MCF 10A (cell line): ENCODE data around the gene ZMIZ1. TPM values are rescaled to one million over a fixed set of nuclear protein-coding genes. Genes with fewer than 3 reads are reported as not detected.

Source experiments
- BruUV-seq: library from RNA; stranded (reverse); fragments of 400-500 nt; replicated peaks from 2 replicates; lab custom pipeline; 2021; lab: Mats Ljungman, UMichigan
- CTCF ChIA-PET: fragments of 300-600 bp; sonication (Branson Sonifier 250); formaldehyde crosslinking; extraction: SDS; loops from one replicate; lab custom pipeline; 2021; ENCODE audit warnings: antibody characterized with exemption, inconsistent platforms; lab: Yijun Ruan, JAX
- POLR2A ChIA-PET: fragments of 300-600, 350-650 bp; sonication (Branson Sonifier 250); formaldehyde crosslinking; extraction: SDS; loops from one replicate; lab custom pipeline; 2020; ENCODE audit warnings: antibody characterized with exemption, inconsistent platforms; lab: Yijun Ruan, JAX
- DNase-seq: peaks from one replicate; pipeline ENCODE4 v3.0.0-alpha.2; 2018; ENCODE audit not compliant: unreplicated experiment
- H3K27ac Mint-ChIP-seq: one replicate; pipeline ENCODE4 v1.8.0; 2022; ENCODE audit warnings: mild to moderate bottlenecking, low read depth, mixed read lengths; ENCODE audit not compliant: unreplicated experiment
- H3K27me3 Mint-ChIP-seq: one replicate; pipeline ENCODE4 v1.8.0; 2022; ENCODE audit warnings: mixed read lengths; ENCODE audit not compliant: insufficient read depth, unreplicated experiment
- H3K36me3 Mint-ChIP-seq: one replicate; pipeline ENCODE4 v1.8.0; 2022; ENCODE audit warnings: mild to moderate bottlenecking, moderate library complexity, mixed read lengths; ENCODE audit not compliant: insufficient read depth, unreplicated experiment
- H3K4me1 Mint-ChIP-seq: one replicate; pipeline ENCODE4 v1.8.0; 2022; ENCODE audit warnings: mixed read lengths; ENCODE audit not compliant: insufficient read depth, unreplicated experiment
- H3K4me3 Mint-ChIP-seq: one replicate; pipeline ENCODE4 v1.8.0; 2022; ENCODE audit warnings: mild to moderate bottlenecking, moderate library complexity, mixed read lengths; ENCODE audit not compliant: unreplicated experiment
- H3K9me3 Mint-ChIP-seq: one replicate; pipeline ENCODE4 v1.8.0; 2022; ENCODE audit warnings: mixed read lengths; ENCODE audit not compliant: unreplicated experiment
- CTCF ChIP-seq: fragments of 200-600 bp; IDR thresholded peaks from one replicate; pipeline ENCODE4 v1.8.0; 2022; ENCODE audit warnings: antibody characterized with exemption, mild to moderate bottlenecking; ENCODE audit not compliant: unreplicated experiment
- intact Hi-C: fragments of 100-400 bp; cut with micrococcal nuclease; formaldehyde crosslinking; loops from 2 replicates; pipeline ENCODE4 v1.14.1; 2022
- total RNA-seq: library from RNA; stranded (reverse); gene quantifications from 2 replicates; pipeline ENCODE4 v1.2.3, GENCODE V29; 2022

ZMIZ1 gene
- total RNA-seq, 1 experiment from 2014 or later, result 15.5 TPM

- H3K27me3 Mint-ChIP-seq, result no peaks in the 10 kb centered on the region
- peaks cover 6% of the 10 kb centered on the region for H3K36me3 Mint-ChIP-seq
- H3K9me3 Mint-ChIP-seq, result no peaks in the 10 kb centered on the region
- H3K27ac Mint-ChIP-seq, result no peak overlapping the region
- ChIA-PET CTCF (interaction anchor here (1.0 to 2.2 kb wide), 2 partner anchors 10 to 99 kb away, joined by 3 to 6 read pairs; no protein-coding TSS in a partner anchor), POLR2A (interaction anchor here (0.6 to 8.2 kb wide), 4 partner anchors 12 to 139 kb away, joined by 3 to 122 read pairs (median 4); no protein-coding TSS in a partner anchor)
- intact Hi-C loops, result loop anchor here (5.0 kb wide), 2 partner anchors 38 to 53 kb away; no protein-coding TSS in a partner anchor
- H3K4me1 Mint-ChIP-seq, result peaks cover 14% of the 10 kb centered on the region
- BruUV-seq, result no TSS peak
- TF ChIP-seq CTCF, result no peak
- H3K4me3 Mint-ChIP-seq, result no peak overlapping the region
- no peak for DNase-seq
Measured at GRCh38 chr10:79073784-79074432, 5.1 kb downstream of the ZMIZ1 start.

GRCh38 chr10:79074732-79075131 is 6.0 kb downstream of the ZMIZ1 start:
- intact Hi-C loops, result loop anchor here (5.0 kb wide), 2 partner anchors 38 to 53 kb away; no protein-coding TSS in a partner anchor
- no peak for DNase-seq
- Mint-ChIP-seq H3K4me1 (peaks cover 21% of the 10 kb centered on the region), H3K27me3 (no peaks in the 10 kb centered on the region), H3K4me3 (no peak overlapping the region), H3K36me3 (peaks cover 6% of the 10 kb centered on the region), H3K9me3 (no peaks in the 10 kb centered on the region), H3K27ac (no peak overlapping the region)
- no peak for TF ChIP-seq CTCF
- BruUV-seq, result no TSS peak
- ChIA-PET POLR2A (interaction anchor here (0.9 to 8.2 kb wide), 4 partner anchors 8 to 120 kb away, joined by 3 to 122 read pairs (median 5); no protein-coding TSS in a partner anchor), CTCF (interaction anchor here (0.8 to 2.2 kb wide), 4 partner anchors 9 to 127 kb away, joined by 3 to 6 read pairs (median 4); no protein-coding TSS in a partner anchor)

- BruUV-seq, result no TSS peak
- CTCF ChIA-PET, result interaction anchor here (0.6 to 2.2 kb wide), 4 partner anchors 22 to 128 kb away, joined by 3 to 6 read pairs (median 4); no protein-coding TSS in a partner anchor
- Mint-ChIP-seq H3K36me3 (peaks cover 6% of the 10 kb centered on the region), H3K9me3 (no peaks in the 10 kb centered on the region), H3K27ac (no peak overlapping the region), H3K4me3 (no peak overlapping the region), H3K27me3 (no peaks in the 10 kb centered on the region), H3K4me1 (peaks cover 25% of the 10 kb centered on the region)
- TF ChIP-seq CTCF, result no peak
- intact Hi-C loops, result no loop called here
- no peak for DNase-seq
- POLR2A ChIA-PET, result interaction anchor here (1.4 to 8.2 kb wide), 3 partner anchors 9 to 119 kb away, joined by 3 to 122 read pairs (median 6); no protein-coding TSS in a partner anchor
Measured at GRCh38 chr10:79075418-79075817, 6.7 kb downstream of the ZMIZ1 start.

GRCh38 chr10:79077488-79078173 is 8.9 kb downstream of the ZMIZ1 start:
- TF ChIP-seq CTCF, result no peak
- peaks cover 36% of the 10 kb centered on the region for H3K4me1 Mint-ChIP-seq
- ChIA-PET POLR2A (no interaction called here), CTCF (interaction anchor here (1.1 to 1.2 kb wide), 2 partner anchors 120 to 1031 kb away, joined by 3 to 5 read pairs; no protein-coding TSS in a partner anchor)
- no peak overlapping the region for H3K4me3 Mint-ChIP-seq
- H3K27ac Mint-ChIP-seq, result no peak overlapping the region
- no TSS peak for BruUV-seq
- no peaks in the 10 kb centered on the region for H3K27me3 Mint-ChIP-seq
- peaks cover 6% of the 10 kb centered on the region for H3K36me3 Mint-ChIP-seq
- DNase-seq, result no peak
- H3K9me3 Mint-ChIP-seq, result no peaks in the 10 kb centered on the region
- intact Hi-C loops, result no loop called here
